Measurements from ENCODE around the gene CAPRIN2. TPM values are rescaled to one million over a fixed set of nuclear protein-coding genes. Genes with fewer than 3 reads are reported as not detected.

Gene CAPRIN2
- total RNA-seq, 2 donors from 2014 or later, result 62.2 to 103 TPM

DNA sequence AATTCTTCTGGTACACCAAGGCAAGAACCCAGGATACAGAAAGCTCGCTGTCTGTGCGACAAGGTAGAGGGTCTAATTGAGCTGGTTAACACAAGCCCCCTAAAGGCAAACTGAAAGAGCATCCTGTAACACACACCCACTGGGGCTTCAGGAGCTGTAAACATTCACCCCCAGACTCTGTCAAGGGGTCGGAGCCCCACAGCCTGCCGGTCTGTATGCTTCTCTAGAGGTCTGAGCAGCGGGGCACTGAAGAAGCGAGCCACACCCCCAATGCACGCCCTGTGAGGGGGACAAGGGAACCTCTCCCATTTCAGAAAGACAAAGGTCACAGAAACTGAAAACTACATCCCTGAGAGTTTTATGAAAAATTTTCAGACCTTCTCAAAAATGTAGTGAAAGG is 57.8 kb downstream of the CAPRIN2 start:
- H3K9me3 ChIP-seq (ENCODE audit: control insufficient read depth, low read length), result no peaks in the 10 kb centered on the region
- peak; percentile 54 for DNase-seq
- H3K4me1 ChIP-seq (ENCODE audit: control insufficient read depth, insufficient read depth, low read length), result peaks cover 4% of the 10 kb centered on the region
- H3K36me3 ChIP-seq (ENCODE audit: control insufficient read depth, insufficient read depth, low read length), result no peaks in the 10 kb centered on the region
- H3K27ac Mint-ChIP-seq, result no peak overlapping the region
- H3K36me3 Mint-ChIP-seq (ENCODE audit: low read depth), result no peaks in the 10 kb centered on the region
- no peak overlapping the region for H3K27ac ChIP-seq (ENCODE audit: low read depth, low read length)
- H3K9me3 Mint-ChIP-seq, result no peaks in the 10 kb centered on the region
- H3K27me3 Mint-ChIP-seq (ENCODE audit: insufficient read depth), result peaks cover 4% of the 10 kb centered on the region
- TF ChIP-seq, protein P1, sequence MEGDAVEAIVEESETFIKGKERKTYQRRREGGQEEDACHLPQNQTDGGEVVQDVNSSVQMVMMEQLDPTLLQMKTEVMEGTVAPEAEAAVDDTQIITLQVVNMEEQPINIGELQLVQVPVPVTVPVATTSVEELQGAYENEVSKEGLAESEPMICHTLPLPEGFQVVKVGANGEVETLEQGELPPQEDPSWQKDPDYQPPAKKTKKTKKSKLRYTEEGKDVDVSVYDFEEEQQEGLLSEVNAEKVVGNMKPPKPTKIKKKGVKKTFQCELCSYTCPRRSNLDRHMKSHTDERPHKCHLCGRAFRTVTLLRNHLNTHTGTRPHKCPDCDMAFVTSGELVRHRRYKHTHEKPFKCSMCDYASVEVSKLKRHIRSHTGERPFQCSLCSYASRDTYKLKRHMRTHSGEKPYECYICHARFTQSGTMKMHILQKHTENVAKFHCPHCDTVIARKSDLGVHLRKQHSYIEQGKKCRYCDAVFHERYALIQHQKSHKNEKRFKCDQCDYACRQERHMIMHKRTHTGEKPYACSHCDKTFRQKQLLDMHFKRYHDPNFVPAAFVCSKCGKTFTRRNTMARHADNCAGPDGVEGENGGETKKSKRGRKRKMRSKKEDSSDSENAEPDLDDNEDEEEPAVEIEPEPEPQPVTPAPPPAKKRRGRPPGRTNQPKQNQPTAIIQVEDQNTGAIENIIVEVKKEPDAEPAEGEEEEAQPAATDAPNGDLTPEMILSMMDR (conservative IDR thresholded peaks at IDR 0.05), result no peak
- H3K4me1 Mint-ChIP-seq, result peaks cover 17% of the 10 kb centered on the region
- H3K4me3 ChIP-seq (ENCODE audit: low read length), result no peak overlapping the region
- H3K9ac ChIP-seq (ENCODE audit: extremely low read depth, low read length, poor library complexity, severe bottlenecking), result no peak overlapping the region
- H3K4me3 Mint-ChIP-seq, result no peak overlapping the region
- 93 to 94% methylated on average over 5 to 7 of the region's 7 CpGs for WGBS, 2 experiments (ENCODE audit: insufficient coverage in 1 of 2, insufficient read length in 1 of 2)
- H3K27me3 ChIP-seq (ENCODE audit: control insufficient read depth, insufficient read depth, low read length, poor library complexity, severe bottlenecking), result no peaks in the 10 kb centered on the region

DNA sequence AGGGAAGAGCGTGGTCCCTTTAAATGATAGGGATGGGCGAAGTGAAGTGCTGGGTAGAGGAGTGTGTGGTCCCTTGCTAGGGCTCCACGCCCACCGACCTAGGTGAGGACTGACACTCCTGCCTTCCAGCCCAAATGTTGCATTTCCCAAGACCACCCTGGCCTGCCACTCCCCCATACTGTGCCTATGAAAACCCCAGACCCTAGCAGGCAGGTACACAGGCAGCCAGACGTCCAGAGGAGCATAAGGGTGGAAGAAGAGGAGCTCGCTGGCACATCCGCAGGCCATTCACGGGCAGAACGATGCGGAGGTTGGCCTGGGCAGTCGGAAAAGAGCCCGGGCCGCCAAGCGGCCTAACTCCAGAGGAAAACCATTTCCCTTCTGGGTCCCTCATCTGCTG is 58.3 kb downstream of the CAPRIN2 start:
- Histone ChIP-seq H3K36me3 (ENCODE audit: control insufficient read depth, insufficient read depth, low read length) (no peaks in the 10 kb centered on the region), H3K27ac (ENCODE audit: low read depth, low read length) (no peak overlapping the region), H3K4me3 (ENCODE audit: low read length) (peak overlapping the region; percentile 97), H3K27me3 (ENCODE audit: control insufficient read depth, insufficient read depth, low read length, poor library complexity, severe bottlenecking) (no peaks in the 10 kb centered on the region), H3K9me3 (ENCODE audit: control insufficient read depth, low read length) (no peaks in the 10 kb centered on the region), H3K9ac (ENCODE audit: extremely low read depth, low read length, poor library complexity, severe bottlenecking) (no peak overlapping the region), H3K4me1 (ENCODE audit: control insufficient read depth, insufficient read depth, low read length) (peaks cover 4% of the 10 kb centered on the region)
- H3K9me3 Mint-ChIP-seq, result no peaks in the 10 kb centered on the region
- peaks cover 4% of the 10 kb centered on the region for H3K27me3 Mint-ChIP-seq (ENCODE audit: insufficient read depth)
- peak; percentile 77 for DNase-seq
- peak overlapping the region; percentile 84 for H3K4me3 Mint-ChIP-seq
- WGBS, 2 experiments (ENCODE audit: insufficient coverage in 1 of 2, insufficient read length in 1 of 2), result 89% methylated on average over 14 of the region's 14 CpGs; no CpG with 5 or more reads in 1 of the 2 experiments
- H3K4me1 Mint-ChIP-seq, result peaks cover 17% of the 10 kb centered on the region
- no peaks in the 10 kb centered on the region for H3K36me3 Mint-ChIP-seq (ENCODE audit: low read depth)
- no peak overlapping the region for H3K27ac Mint-ChIP-seq
- TF ChIP-seq, protein P1 (conservative IDR thresholded peaks at IDR 0.05), result peak; percentile 13

DNA sequence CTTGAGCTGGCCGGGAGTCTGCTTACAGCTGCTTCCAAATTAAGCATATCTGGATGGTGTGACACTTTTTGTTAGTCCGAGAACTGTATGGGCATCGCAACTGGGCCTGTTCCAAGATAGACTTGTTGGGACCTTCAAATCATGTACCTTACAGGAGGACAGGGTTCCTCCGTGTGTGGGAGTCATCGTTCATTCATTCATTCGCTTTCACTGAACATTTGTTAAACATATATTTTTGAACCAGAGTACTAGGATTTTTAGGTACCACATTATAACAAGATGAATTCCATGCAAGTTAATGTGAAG is 58.7 kb downstream of the CAPRIN2 start:
- TF ChIP-seq, protein P1 (conservative IDR thresholded peaks at IDR 0.05), result no peak
- 35 to 62% methylated on average over 3 to 6 of the region's 6 CpGs for WGBS, 2 experiments (ENCODE audit: insufficient coverage in 1 of 2, insufficient read length in 1 of 2)

More for the DNA sequence above, 58.7 kb downstream of the CAPRIN2 start:
- Mint-ChIP-seq H3K27me3 (ENCODE audit: insufficient read depth) (peaks cover 4% of the 10 kb centered on the region), H3K27ac (peak overlapping the region; percentile 76), H3K4me3 (peak overlapping the region; percentile 84), H3K9me3 (no peaks in the 10 kb centered on the region), H3K4me1 (peaks cover 17% of the 10 kb centered on the region), H3K36me3 (ENCODE audit: low read depth) (no peaks in the 10 kb centered on the region)
- peak overlapping the region; percentile 32 for H3K9ac ChIP-seq (ENCODE audit: extremely low read depth, low read length, poor library complexity, severe bottlenecking)
- DNase-seq, result no peak
- H3K27ac ChIP-seq (ENCODE audit: low read depth, low read length), result no peak overlapping the region
- no peaks in the 10 kb centered on the region for H3K36me3 ChIP-seq (ENCODE audit: control insufficient read depth, insufficient read depth, low read length)
- H3K9me3 ChIP-seq (ENCODE audit: control insufficient read depth, low read length), result no peaks in the 10 kb centered on the region
- H3K4me1 ChIP-seq (ENCODE audit: control insufficient read depth, insufficient read depth, low read length), result peaks cover 4% of the 10 kb centered on the region
- peak overlapping the region; percentile 97 for H3K4me3 ChIP-seq (ENCODE audit: low read length)
- H3K27me3 ChIP-seq (ENCODE audit: control insufficient read depth, insufficient read depth, low read length, poor library complexity, severe bottlenecking), result no peaks in the 10 kb centered on the region
